ENCODE measurements around the gene SCART1. TPM values are rescaled to one million over a fixed set of nuclear protein-coding genes. Genes with fewer than 3 reads are reported as not detected.

SCART1 gene
- total RNA-seq, 1 experiment from 2014 or later = 0.50 TPM

- Histone ChIP-seq H2BK20ac (ENCODE audit: low read depth, low read length, poor library complexity, severe bottlenecking) (no peak overlapping the region), H3K4ac (ENCODE audit: low read depth, low read length) (no peak overlapping the region), H3K14ac (ENCODE audit: insufficient read depth, low read length) (no peak overlapping the region), H2BK12ac (ENCODE audit: insufficient read length, low read depth, low read length) (no peak overlapping the region), H3K18ac (ENCODE audit: insufficient read length, low read depth, low read length) (no peak overlapping the region), H2AK5ac (ENCODE audit: insufficient read length, low read length) (no peak overlapping the region), H3K27me3 (ENCODE audit: insufficient read depth, low read length) (no peaks in the 10 kb centered on the region), H3K9me3 (ENCODE audit: control insufficient read depth, low read depth, low read length) (peaks cover 28% of the 10 kb centered on the region), H4K5ac (ENCODE audit: insufficient read length, low read depth, low read length) (no peak overlapping the region), H2BK15ac (ENCODE audit: low read depth, low read length) (no peak overlapping the region), H4K8ac (replicated peaks; ENCODE audit: insufficient read length, low read depth, low read length) (no peak overlapping the region), H2BK5ac (ENCODE audit: insufficient read length, low read length) (no peak overlapping the region), H4K20me1 (ENCODE audit: control insufficient read depth, insufficient read depth, insufficient read length) (no peaks in the 10 kb centered on the region), H4K91ac (ENCODE audit: insufficient read length, low read depth, low read length) (no peak overlapping the region), H3K56ac (ENCODE audit: insufficient read length, low read depth, low read length) (no peak overlapping the region), H3K4me1 (ENCODE audit: insufficient read depth, low read length) (no peaks in the 10 kb centered on the region), H3K27ac (ENCODE audit: insufficient read length, low read depth, low read length) (no peak overlapping the region), H3K79me2 (ENCODE audit: insufficient read depth, low read length) (no peaks in the 10 kb centered on the region), H3K4me2 (ENCODE audit: insufficient read depth, insufficient read length, low read length) (no peak overlapping the region), H2BK120ac (ENCODE audit: low read depth, low read length, poor library complexity, severe bottlenecking) (no peak overlapping the region), H3K23me2 (ENCODE audit: insufficient read length, low read depth, low read length, poor library complexity, severe bottlenecking) (no peaks in the 10 kb centered on the region), H3K9ac (ENCODE audit: extremely low read depth, insufficient read length, low read length) (no peak overlapping the region), H2AFZ (ENCODE audit: low read length) (no peak overlapping the region), H3T11ph (ENCODE audit: low read length) (no peak overlapping the region), H3K23ac (ENCODE audit: insufficient read length, low read depth, low read length) (no peak overlapping the region), H3K79me1 (ENCODE audit: insufficient read depth, low read depth, low read length, poor library complexity, severe bottlenecking) (no peaks in the 10 kb centered on the region)
- TF ChIP-seq CTCF (conservative IDR thresholded peaks at IDR 0.05) = no peak
- H3K27ac Mint-ChIP-seq = no peak overlapping the region
- peaks cover 0 to 9% (median 3%) of the 10 kb centered on the region in 3 experiments; a peak in 5 of 7 replicates for H3K36me3 Mint-ChIP-seq (ENCODE audit: insufficient read depth in 1 of 3, low read depth in 3 of 3)
- H3K4me3 Mint-ChIP-seq = no peak overlapping the region
- H3K9me3 Mint-ChIP-seq = peaks cover 56 to 60% of the 10 kb centered on the region in 2 experiments
- WGBS (ENCODE audit: extremely low coverage, insufficient read length, low lambda C conversion rate) = no CpG with 5 or more reads among the region's 12 CpGs
- peaks cover 3% of the 10 kb centered on the region; the same call in 1 of the 2 replicates for H3K27me3 Mint-ChIP-seq (ENCODE audit: low read depth)
- H3K4me1 Mint-ChIP-seq = no peaks in the 10 kb centered on the region
- DNase-seq = no peak
These were observed 27.4 kb downstream of the SCART1 start for GRCh38 chr10:133481086-133481643.

Measured in H9 (cell line).